NCI-H1436 treated with DMSO at 0.1 percent for 48 hours (cell line): Measurements from ENCODE around the gene OPCML.

Experiments
- DNase-seq: peaks from one replicate; lab custom pipeline; 2025; lab: John Stamatoyannopoulos, UW

The OPCML gene

DNA sequence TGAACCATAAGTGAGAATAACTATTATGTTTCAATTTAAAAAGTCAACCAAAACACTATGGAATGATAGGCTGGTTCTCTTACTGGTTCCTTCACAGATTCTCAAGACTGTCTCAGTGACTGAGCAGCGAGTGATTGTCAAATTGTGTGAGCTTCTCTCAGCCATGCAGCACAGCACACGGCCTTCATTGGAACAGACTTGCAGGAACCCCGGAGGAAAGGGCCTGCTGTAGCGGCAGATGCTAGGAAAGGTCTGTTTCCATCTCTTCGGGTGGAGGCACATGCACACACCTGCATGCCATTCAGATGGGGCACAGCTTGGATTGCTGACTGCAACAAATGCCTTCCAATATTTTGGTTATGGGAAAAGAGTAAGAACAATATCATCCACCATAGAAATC, 741.8 kb downstream of the OPCML start:
- no peak for DNase-seq

DNA sequence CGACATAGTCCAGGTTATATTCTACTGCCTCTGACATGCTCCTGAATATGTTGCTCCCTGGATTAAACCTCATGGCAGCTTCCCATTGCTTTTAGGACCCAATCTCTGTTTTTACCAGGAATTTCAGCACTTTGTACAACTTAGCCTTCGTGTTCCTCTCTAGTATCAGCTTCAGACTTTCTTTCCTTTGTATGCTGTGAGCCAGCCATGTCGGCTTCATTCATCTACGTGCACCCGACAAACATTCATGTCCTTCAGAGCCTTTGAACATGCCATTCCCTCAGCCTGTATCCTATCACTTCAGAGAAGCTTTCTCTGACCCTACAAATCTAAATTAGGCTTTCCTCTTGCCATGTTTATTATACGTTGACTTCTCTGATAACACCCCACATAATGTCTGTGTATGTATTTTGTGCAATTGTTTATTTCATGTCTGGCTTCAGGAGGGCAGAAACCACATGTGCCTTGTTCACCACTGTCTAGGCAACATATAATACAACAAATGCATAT, 743.4 kb downstream of the OPCML start:
- no peak for DNase-seq

DNA sequence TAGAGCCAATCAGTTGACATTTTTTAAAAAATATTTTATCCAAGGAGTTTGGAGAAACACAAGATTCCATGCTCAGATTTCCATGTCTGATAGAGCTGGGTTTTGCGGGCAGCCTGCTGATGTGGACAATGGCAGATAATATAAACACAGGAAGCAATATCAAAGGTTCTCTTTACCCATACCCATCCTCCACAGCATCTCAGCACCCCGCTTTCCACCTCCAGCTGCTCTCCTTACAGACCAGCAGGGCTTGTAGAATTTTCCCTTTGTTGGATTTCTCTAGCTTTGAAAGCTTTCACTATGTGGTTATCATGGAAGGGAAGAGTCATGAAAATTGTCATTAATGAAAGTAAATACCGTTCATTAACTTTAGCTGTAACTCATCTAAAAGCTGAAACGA, 746.4 kb downstream of the OPCML start:
- no peak for DNase-seq

DNA sequence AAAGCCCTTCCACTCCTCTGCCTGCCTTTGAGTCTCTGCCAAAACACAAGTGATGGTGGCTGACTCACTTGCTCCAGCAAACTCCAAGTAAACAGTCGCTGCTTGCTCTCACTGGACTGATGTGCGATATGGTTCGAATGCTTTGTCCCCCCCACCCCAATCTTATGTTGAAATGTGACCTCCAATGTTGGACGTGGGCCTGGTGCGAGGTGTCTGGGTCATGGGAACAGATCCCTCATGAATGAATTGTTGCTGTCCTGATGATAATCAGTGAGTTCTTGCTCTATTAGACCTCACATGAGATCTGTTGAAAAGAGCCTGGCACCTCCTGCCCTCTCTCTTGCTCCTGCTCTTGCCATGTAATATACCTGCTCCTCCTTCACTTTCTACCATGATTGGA, 747.9 kb downstream of the OPCML start:
- DNase-seq = no peak

DNA sequence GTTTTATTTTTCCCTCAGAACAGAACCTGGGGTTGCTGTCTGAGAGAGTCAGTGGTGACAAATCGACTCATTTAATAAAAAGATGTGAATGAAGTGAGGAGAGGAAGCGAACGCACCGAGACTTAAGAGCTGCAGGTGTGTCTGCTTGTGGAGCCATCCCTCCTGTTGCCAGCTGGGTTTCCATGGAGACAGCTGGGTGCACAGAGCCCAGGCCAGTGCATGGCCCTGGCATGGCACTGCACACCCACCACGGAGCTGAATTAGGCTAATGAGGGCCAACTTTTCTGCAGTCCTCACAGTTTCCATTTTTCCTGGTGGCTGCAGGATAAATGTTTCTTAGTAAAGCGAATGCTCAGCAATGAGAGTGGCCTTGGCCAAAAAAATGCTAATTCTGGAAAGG, 750.2 kb downstream of the OPCML start:
- DNase-seq = no peak

DNA sequence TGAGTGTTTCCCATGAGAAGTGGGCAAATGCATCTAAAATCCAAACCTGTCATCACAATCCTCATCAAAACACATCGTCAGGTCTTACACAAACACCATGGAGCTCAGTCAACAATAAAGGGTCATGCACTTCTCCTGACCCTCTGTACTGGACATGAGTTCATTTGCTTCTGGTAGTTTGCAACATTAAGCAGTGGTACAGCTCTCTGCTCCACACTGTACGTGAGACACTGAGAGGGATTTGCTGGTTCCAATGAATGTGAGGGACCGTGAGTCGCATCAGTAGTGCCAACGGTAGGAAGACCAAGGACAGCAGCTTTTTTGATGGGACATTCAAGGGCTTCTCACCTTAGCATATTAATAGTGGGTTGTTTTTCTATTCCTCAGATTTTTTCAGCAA, 752.3 kb downstream of the OPCML start:
- no peak for DNase-seq

DNA sequence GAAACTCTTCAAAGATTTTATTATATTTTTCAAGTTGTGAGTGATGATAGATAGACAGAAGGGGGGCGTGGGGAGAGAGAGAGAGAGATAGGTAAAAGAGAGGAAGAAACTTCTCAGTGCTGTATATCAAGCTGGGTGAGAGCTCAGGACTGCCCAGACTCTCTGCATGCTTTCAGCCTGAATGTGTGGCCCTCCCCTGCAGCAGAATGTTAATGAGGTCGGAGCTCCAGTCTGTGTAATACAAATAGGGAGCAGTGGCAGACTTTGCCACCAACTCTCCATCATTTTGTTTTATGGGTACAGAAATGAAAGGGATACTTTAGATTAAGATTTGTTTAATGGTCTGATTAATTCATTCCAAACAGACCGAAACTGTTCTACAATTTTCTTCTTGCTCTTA, 752.8 kb downstream of the OPCML start:
- DNase-seq = no peak

DNA sequence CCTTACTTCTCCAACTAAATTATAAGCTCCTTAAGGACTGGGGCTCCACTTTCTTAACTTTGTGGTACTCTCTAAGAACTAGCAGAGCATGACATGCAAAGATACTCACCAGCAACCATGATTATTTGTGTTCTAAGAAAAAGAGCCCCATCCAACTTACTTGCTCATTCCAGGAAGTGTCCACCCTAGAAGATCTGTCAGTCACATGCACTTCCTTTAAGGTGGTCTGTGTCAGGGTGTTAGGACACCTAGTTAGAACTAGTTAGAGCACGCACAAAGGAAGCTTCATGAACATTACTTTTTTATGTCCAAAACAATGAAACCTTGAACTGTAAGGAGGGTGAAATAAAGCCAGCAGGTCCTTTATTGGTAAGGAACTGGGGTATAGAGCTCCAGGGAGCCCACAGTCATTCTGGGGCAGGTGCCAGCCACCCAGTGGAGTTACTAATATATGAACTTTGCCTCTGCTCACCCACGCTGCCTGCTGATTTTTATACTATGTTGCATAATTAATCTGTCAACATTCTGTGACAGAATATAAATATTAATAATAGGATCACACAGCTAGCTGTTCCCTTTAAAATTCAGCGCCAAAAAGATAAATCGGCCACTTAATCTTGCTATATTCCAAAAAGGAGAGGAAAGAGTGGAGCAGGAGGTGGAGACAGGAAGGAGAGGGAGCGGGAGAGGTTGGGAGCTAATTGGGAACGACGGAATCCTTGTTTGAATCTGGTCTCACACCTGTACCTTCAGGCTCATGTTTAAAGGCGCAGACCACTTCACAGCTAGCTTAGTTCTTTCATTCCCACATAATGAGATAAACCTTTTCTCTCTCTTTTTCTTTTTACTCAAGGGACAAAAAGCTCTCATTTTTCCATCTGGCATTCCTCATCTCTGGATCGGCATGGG, 755.0 kb downstream of the OPCML start:
- no peak for DNase-seq

DNA sequence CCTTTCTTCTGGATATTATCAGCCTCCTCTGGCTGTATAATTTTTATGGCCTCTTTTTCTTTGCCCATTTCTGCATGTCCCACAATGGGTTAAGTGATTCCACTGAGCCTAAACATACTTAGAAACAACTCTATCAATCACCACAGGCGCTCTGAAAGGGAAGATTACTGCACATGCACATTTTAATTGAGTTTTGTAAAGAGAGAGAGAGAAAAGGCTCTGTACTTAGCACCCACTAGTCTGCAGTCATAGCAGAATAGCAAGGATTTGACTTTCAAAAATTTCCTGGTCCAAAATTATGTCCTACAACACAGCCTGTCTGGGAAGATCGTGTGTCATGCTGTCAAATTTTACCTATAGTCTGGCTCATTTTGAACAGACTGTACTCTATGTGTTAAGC, 758.5 kb downstream of the OPCML start:
- no peak for DNase-seq

DNA sequence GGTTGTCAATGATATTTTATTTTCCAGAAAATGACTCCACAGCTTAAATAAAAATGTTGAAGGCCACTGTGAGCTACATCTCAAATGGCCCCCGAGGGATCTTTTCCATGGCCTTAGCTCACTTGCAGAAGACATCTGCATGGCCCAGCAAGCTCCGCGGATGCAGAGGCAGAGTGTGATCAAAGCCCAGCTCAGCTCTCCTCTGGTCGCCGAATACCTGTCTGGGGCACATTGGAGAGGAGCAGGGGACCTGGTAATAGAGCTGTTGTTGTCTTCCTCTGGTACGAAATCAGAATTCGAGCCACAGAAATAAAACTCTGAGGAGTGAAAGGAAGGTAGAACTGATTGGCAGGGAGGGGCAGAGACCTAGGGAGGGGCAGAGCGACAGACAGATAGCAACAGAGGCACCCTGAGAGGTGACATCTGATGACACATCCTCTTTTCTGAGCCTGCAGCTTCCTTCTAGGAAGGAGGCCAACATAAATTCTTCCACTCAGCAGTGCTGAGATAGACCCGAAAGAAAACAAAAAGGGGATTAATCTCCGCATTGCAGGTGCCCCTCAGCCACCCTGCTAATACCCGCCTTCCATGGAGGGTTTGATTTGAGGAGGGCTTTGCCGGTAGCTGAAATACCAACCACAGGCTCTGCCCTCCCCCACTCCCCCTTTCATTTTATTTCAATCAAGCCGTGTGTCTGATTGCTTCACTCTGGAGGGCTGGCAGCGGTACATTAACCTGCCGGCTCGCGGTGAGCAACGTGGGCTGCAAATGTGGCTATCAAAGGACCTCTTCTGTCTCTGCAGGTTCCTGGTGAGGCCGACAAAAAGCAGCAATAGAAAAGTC, 759.4 kb downstream of the OPCML start:
- no peak for DNase-seq

DNA sequence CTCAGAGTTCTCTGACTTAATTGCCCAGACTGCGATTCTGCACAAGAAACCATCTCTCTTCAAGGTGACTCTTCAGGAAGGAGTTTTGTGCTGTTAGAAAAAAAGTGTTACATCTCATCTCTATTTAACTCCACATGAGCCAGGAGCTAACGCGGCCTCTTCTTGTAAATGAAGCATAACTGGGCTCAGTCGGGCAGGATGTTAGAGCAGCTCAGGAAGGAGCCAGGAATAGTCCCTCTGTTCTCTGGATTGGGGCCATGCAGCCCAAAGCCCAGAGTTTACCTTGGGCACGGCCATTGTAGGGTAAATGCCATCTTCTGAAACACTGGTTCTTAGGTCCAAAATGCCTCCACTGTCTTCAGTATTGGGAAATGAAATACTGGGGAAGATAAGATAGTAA, 760.6 kb downstream of the OPCML start:
- no peak for DNase-seq

DNA sequence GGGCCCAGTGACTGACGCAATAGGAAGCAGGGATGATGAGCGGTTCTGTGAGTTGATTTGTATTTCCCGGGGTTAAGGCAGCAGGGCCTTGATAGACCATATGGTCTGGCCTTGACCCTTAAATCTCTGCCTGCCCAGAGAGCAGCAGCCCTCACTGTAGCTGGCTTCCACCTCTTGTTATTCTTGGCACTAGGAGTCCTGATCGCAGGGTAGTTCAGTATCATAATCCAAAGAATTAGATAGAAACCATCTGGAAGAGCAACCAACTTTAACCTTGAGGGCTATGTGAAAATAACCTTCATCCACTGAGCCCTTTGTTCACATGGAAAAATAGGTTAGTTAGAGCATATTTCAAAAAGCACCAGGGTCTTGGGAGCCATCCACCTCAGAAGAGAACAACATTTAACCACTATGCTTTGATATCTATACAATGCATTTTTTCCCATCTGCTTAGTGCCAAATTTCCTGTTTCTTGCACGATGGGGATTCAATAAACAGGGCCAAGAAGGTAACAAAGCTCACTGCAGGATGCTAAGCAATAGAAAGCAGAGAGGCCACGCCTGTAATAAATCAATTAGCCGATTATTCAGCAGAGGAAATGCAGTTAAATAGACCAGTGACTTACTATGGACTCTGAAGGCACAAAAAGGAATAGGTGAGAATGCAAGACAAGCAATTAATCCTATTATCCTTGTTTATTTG, 761.3 kb downstream of the OPCML start:
- no peak for DNase-seq

DNA sequence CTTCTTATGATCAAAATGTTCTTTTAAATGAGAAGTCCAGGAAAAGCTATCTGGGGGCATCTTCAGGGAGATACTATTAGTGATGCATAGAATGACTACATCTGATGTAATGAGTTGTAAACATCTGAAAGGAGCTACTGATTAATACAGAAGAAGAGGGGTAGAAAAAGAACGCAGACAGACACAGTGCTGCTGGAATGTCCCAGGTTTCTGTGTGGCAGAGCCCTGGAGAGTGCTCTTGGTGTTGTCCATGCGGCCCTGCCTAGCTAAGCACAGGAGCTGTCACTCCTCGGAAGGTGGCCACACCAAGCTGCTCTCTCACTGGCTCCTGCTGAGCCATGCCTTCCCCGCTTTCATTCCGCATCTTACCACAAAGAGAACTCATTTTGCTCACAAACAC, 768.8 kb downstream of the OPCML start:
- no peak for DNase-seq

DNA sequence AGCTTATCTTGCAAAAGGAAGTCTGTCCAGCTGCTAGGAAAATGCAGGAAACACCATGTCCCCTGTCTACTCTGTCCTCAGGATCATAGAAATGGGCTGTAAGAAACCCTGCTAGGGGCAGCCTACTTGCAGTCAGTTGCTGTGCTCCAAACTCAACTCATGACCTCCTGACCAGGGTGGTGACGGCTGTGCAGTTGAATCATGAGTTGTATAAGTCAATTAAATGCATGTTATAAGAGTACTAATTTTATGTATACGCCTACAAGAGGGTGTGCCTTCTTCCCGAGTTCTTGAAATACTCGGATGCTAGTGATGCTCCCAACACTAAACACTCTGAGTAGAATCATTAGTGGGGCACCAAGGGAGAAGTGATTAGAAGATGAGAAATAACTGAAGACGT, 776.4 kb downstream of the OPCML start:
- DNase-seq = no peak

DNA sequence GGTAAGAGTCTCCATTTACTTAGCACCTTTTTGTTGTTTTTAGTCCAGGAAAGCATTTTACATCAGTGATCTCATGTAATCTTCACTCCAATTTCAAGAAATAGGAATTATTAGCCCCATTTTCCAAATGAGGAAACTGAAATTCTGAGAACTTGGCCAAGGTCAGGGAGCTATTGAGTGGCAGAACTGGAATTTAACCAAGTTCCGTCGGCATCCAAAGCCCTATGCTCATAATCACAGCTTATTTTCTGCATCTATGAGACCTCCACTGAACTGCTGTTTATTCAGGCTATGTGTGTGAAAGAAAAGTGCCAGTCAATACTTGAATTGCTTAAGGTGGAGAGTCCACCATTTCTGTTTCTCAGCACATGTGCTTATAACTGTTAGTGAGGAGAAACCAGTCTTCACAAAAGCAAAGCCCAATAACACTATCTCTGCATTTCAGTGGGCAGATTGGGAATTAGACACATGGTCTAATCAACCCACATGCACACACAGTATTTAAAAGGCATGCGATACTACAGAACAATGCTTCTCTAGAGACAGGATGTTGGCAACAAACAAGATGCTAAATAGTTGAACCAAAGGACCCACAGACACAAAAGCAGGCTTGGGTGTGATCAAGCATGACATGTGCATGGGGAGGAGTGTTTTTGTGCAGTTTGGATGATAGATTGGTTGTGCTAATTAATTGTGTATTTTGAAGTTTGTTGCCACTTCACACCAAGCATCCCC, 780.6 kb downstream of the OPCML start:
- DNase-seq = no peak

DNA sequence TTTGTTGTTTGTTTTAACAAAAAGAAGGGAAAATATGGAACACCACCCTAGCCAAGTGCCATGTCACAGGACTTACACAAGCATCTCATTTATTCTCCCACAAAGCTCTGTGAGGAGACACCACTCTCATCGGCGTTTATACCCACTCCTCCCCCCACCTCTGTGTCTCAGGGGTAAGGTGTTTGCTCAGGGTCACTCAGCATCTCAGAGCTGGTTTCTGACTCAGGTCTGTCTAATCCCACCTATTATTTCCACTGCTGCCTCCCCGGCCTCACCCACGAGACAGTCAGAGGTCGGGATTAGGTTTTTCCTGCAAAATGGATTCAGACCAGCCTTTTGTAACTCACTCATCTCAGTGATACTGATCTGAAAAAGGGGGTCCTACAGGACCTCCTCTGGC, 786.0 kb downstream of the OPCML start:
- no peak for DNase-seq

DNA sequence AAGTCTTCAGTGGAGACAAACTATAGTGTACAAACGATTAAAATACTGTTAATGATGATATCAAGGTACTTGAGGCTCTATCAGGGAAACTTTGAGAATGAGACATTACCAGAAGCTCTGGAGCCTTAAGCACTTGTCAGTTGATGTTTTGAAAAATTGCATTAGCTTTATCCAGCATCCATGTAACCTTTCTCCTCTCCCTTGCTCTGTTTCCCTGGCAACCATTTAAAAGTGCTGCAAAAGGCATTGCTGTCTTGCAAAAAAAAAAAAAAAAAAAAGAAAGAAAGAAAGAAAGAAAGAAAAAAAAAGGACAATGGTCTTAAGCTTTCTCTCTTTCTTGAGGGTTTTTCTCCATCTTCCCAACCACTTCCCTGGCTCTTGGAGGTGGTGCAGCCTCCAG, 787.0 kb downstream of the OPCML start:
- no peak for DNase-seq

DNA sequence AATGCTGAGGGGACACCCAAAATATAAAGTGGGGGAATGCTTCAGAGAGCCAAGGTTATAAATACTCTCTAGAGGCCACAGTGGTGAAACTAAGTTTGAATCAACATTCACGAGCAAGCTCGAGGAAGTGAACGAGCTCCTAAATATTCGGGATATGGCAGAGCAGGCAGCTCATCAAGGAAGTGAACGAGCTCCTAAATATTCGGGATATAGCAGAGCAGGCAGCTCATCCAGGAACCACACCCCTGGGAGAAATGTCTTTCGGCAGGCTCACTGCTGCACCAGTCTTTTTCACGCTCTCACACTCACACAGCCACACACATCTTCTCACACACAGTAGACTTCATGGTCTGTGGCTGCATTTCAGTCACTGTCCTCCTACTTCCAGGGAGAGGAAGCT, 787.5 kb downstream of the OPCML start:
- no peak for DNase-seq

DNA sequence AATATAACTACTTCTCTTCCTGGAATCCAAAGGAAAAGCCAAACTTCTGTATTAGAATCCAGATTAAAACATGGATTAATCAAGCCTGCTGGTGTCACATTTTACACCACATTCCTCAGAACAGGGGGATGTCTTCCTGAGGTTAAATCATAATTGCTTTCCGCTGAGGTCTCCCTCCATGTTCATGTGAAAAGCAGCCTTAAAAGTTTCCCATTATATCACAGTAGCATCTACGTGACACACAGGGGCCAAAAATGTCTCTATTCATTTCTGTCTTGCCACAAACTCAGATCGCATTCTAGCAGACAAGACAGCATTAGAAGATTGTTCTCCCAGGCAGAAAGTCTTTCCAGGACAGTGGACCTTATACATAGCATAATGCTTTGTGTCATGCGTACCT, 788.7 kb downstream of the OPCML start:
- DNase-seq = no peak

DNA sequence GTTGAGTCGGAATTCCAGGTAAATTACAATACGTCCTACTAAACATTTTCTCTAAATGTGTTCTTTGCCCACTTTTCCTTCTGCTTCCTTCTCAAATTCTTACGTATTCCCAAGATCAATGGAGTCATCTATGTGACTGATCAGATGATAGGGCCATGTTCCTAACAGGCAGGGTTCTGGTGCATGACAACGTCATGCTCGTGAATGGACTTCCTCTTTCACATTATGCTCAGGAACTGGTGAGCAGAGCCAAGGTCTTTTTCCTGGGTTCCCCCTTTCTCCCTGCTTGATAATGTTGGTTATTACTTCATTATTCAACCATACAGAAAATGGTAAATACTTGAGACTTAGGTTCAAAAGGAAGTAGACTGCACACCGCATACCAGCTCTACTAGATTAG, 789.4 kb downstream of the OPCML start:
- no peak for DNase-seq

DNA sequence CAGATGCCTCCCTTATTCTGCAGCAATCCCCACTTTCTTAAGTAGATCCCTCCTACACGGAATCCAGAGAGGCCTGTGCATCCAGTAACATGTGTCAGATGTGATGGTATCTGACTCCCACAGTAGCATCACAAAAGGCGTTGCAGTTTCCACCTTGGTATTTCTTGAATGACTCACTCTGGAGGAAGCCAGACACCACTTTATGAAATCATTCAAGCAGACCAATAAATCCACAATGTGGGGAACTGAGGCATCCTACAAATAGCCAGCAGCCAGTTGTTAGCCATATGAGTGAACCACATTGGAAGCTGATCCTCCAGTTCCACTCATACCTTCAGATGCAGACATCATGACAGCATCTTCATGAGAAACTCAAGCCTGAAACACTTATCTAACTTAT, 798.1 kb downstream of the OPCML start:
- no peak for DNase-seq

DNA sequence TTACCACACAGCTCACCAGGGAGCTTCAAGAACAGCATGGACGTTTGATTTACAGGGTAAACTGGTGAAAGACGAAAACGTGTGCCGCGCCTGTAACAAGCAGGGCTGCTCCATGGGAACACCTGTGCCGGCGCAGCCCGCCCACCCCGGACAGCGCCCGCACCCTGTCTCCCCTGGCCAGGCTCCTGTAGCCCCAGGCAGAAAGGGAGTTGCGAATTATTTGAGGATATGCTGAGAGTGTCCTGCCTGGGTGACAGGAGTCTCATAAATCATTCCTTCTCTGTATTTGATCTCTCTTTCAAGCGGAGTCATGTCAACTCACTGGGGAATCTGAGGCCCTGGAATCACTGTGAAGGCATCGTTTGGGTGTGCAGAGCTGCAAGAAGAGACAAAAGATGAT, 804.3 kb downstream of the OPCML start:
- DNase-seq = no peak
